Neural progenitor cell (in vitro differentiated cells): Measurements from ENCODE around the gene TPCN2.

Experiments
- EZH2 ChIP-seq: fragments of 200-600 bp; sonication (generic); IDR thresholded peaks from 2 replicates; pipeline ENCODE4 v1.6.1; 2017; ENCODE audit warnings: antibody characterized with exemption, mild to moderate bottlenecking, moderate library complexity
- EZH2phosphoT487 ChIP-seq: fragments of 200-600 bp; sonication (generic); IDR thresholded peaks from 2 replicates; pipeline ENCODE4 v1.6.1; 2017; ENCODE audit warnings: antibody characterized with exemption
- TF ChIP-seq, protein P1 (sequence below): fragments of 200-600 bp; sonication (generic); IDR thresholded peaks from 2 replicates; pipeline ENCODE4 v1.5.1; 2017; ENCODE audit warnings: antibody characterized with exemption, mild to moderate bottlenecking

GRCh38 chr11:69034123-69034867, 14.4 kb upstream of the TPCN2 start:
- TF ChIP-seq, protein P1, sequence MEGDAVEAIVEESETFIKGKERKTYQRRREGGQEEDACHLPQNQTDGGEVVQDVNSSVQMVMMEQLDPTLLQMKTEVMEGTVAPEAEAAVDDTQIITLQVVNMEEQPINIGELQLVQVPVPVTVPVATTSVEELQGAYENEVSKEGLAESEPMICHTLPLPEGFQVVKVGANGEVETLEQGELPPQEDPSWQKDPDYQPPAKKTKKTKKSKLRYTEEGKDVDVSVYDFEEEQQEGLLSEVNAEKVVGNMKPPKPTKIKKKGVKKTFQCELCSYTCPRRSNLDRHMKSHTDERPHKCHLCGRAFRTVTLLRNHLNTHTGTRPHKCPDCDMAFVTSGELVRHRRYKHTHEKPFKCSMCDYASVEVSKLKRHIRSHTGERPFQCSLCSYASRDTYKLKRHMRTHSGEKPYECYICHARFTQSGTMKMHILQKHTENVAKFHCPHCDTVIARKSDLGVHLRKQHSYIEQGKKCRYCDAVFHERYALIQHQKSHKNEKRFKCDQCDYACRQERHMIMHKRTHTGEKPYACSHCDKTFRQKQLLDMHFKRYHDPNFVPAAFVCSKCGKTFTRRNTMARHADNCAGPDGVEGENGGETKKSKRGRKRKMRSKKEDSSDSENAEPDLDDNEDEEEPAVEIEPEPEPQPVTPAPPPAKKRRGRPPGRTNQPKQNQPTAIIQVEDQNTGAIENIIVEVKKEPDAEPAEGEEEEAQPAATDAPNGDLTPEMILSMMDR: no peak
- TF ChIP-seq EZH2 (no peak), EZH2phosphoT487 (no peak)
